22Rv1 (cell line): Measurements from ENCODE around the gene CHAC1.

Source experiments
- CTCF ChIP-seq: fragments of 450-650 bp; IDR thresholded peaks from 2 replicates; pipeline ENCODE4 v1.5.1; 2017; ENCODE audit warnings: mild to moderate bottlenecking
- ZFX ChIP-seq: fragments of 450-650 bp; IDR thresholded peaks from 2 replicates; pipeline ENCODE4 v1.6.1; 2017; ENCODE audit warnings: antibody characterized with exemption, borderline replicate concordance

- no peak for TF ChIP-seq CTCF
- no peak for TF ChIP-seq ZFX
Measured at GRCh38 chr15:40952901-40953712, at the start of gene CHAC1.
